SK-N-SH (cell line): ENCODE measurements around the gene FYB1.

Experiments used
- CTCF ChIP-seq: fragments of 200-600 bp; sonication (generic); IDR thresholded peaks from 2 replicates; pipeline ENCODE4 v1.6.1; 2017; ENCODE audit warnings: antibody characterized with exemption, mild to moderate bottlenecking, moderate library complexity
- EP300 ChIP-seq, 2 experiments: IDR thresholded peaks; 2 replicates each; pipeline versions ENCODE4 v1.4.0 to v1.6.1; 2012; ENCODE audit warnings: borderline replicate concordance in 1 of 2, low read depth in 1 of 2, low read length in 1 of 2
- EZH2phosphoT487 ChIP-seq: fragments of 200-600 bp; sonication (generic); IDR thresholded peaks from 2 replicates; pipeline ENCODE4 v1.6.1; 2017; ENCODE audit warnings: low read depth, mixed run types, mild to moderate bottlenecking, antibody characterized with exemption, moderate library complexity, borderline replicate concordance
- FOXM1 ChIP-seq: IDR thresholded peaks from 2 replicates; pipeline ENCODE4 v1.4.0; 2012; ENCODE audit warnings: low read depth, mild to moderate bottlenecking
- GATA2 ChIP-seq: sonication (generic); formaldehyde crosslinking; IDR thresholded peaks from 2 replicates; pipeline ENCODE4 v1.5.0; 2020; ENCODE audit warnings: mild to moderate bottlenecking, missing genetic modification reagents
- JUND ChIP-seq: IDR thresholded peaks from 2 replicates; pipeline ENCODE4 v1.4.0; 2012
- MAX ChIP-seq: IDR thresholded peaks from 2 replicates; pipeline ENCODE4 v1.4.0; 2012; ENCODE audit warnings: low read depth
- MEF2A ChIP-seq: IDR thresholded peaks from 2 replicates; pipeline ENCODE4 v1.4.0; 2012; ENCODE audit warnings: low read depth, borderline replicate concordance
- NFIC ChIP-seq: IDR thresholded peaks from 2 replicates; pipeline ENCODE4 v1.4.0; 2012; ENCODE audit warnings: borderline replicate concordance
- POLR2AphosphoS5 ChIP-seq: IDR thresholded peaks from 2 replicates; pipeline ENCODE4 v1.6.1; 2012; ENCODE audit warnings: low read depth, low read length
- RAD21 ChIP-seq: IDR thresholded peaks from 2 replicates; pipeline ENCODE4 v1.6.1; 2012; ENCODE audit warnings: mild to moderate bottlenecking, low read length
- TAF1 ChIP-seq: IDR thresholded peaks from 2 replicates; pipeline ENCODE4 v1.6.1; 2012; ENCODE audit warnings: low read depth, mild to moderate bottlenecking, low read length, moderate library complexity, borderline replicate concordance
- TEAD4 ChIP-seq: IDR thresholded peaks from 2 replicates; pipeline ENCODE4 v1.4.0; 2012; ENCODE audit warnings: mild to moderate bottlenecking, borderline replicate concordance; ENCODE audit not compliant: insufficient read depth
- USF1 ChIP-seq: IDR thresholded peaks from 2 replicates; pipeline ENCODE4 v1.4.0; 2012; ENCODE audit warnings: low read depth, borderline replicate concordance

GRCh38 chr5:39138892-39139291 is 80.5 kb downstream of the FYB1 start:
- TF ChIP-seq CTCF, result no peak
- no peak for TF ChIP-seq USF1
- TF ChIP-seq FOXM1, result no peak
- no peak for TF ChIP-seq EP300 (IDR thresholded peaks at IDR 0.05; ENCODE audit: borderline replicate concordance in 1 of 2, low read depth in 1 of 2, low read length in 1 of 2)
- TF ChIP-seq GATA2 (CRISPR knock-in tag), result no peak
- no peak for TF ChIP-seq MAX
- peak; percentile 58 for TF ChIP-seq JUND
- no peak for TF ChIP-seq RAD21
- no peak for TF ChIP-seq EZH2phosphoT487
- TF ChIP-seq TAF1, result no peak
- TF ChIP-seq POLR2AphosphoS5, result no peak
- TF ChIP-seq MEF2A, result no peak
- TF ChIP-seq TEAD4, result no peak
- TF ChIP-seq NFIC, result no peak
